HG03457 (cell line): Measurements from ENCODE around the gene MAPK1.
"Not testable (repeated sequence)": the region's sequence is repeated elsewhere in the genome, so short reads cannot be mapped to it uniquely, and the experiment has no call there.

Experiments
- ATAC-seq: cut with Tn5 transposase; IDR thresholded peaks from one replicate; pipeline ENCODE4 v1.9.1; 2021; ENCODE audit warnings: moderate number of reproducible peaks; ENCODE audit not compliant: unreplicated experiment

MAPK1 gene

GRCh38 chr22:21823740-21824444 lies 43.6 kb downstream of the MAPK1 start:
- ATAC-seq: no peak

DNA sequence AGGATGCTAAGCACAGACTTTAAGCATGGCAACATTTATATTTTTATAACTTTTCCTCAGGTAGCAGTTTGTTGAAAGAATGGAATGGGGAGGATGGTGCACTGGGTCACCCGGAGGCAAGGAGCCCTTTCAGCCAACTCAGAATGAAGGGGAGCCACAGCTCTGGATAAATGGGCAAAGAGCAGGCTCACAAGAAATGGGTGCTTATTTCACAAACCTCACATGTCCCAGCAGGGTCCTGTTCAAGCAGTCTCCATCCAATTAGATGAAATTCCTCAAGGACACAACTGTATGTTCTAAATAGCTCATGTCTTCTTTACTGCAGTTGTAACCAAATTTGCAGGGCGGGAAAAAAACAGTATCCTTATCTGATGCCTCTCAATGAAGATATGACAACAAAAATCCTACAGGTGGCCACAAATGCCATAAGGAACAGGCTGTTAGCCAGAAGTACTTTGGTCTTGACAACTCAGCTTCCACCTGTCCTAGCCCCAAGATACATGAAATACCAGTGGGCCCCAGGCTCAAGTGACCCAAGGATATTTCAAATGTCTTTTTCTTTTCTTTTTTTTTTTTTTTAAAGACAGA lies 48.2 kb downstream of the MAPK1 start:
- ATAC-seq: no peak

DNA sequence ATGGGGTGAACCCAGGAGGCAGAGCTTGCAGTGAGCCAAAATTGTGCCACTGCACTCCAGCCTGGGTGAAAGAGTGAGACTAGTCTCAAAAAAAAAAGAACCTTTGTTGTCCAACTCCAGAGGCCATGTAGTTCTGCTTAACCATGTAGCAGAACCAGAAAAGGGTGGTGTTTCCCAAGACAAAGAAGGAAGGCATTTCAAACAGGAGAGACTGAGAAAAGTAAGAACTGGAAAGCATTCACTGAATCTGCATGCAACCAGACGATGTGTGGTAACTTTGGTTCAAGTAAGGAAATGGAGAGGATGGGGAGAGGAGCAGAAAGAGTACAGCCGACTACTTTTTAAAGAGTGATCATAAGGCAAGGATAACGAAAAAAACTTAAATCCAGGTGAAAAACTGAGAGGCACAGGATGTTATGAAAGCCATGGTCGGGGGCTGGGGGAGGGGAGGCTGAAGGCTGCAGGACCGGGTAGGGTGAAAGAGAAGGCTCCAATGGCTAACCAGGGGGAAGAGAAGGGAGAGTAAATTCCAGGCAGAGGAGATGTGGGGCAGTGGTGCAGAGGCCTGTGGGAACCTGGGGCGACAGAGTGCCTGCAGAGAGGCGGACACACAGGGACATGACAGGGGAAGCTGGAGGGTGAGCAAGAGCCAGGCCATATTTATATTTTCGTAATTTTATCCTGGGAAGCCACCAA lies 48.8 kb downstream of the MAPK1 start:
- no peak for ATAC-seq

DNA sequence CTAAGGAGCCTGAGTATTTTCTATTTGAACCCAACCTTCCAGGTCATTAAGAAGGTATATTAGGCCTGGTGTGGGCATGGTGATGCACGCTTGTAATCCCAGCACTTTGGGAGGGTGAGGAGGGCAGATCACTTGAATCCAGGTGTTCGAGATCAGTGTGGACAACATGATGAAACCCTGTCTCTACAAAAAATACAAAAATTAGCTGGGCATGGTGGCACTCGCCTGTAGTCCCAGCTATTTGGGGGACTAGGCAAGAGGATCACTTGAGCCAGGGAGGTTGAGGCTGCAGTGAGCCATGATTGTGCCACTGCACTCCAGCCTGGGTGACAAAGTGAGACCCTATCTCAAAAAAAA lies 50.0 kb downstream of the MAPK1 start:
- not testable (repeated sequence) for ATAC-seq

GRCh38 chr22:21816787-21817496 lies 50.5 kb downstream of the MAPK1 start:
- peak; percentile 59 for ATAC-seq

DNA sequence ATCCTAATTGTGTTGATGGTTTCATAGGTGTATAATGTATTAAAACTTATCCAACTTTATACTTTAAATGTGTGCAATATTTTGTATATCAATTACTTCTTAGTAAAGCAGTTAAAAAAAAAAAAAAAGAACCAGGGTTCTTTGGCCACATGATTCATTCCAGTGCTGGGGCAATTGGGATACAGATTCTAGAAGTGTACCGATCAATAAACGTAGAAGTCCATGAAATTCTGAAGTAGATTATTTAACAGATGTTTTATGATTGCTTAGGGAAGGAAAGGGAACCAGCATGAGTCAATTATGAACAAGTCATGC lies 51.0 kb downstream of the MAPK1 start:
- ATAC-seq: no peak

GRCh38 chr22:21815958-21816357 lies 51.5 kb downstream of the MAPK1 start:
- no peak for ATAC-seq

DNA sequence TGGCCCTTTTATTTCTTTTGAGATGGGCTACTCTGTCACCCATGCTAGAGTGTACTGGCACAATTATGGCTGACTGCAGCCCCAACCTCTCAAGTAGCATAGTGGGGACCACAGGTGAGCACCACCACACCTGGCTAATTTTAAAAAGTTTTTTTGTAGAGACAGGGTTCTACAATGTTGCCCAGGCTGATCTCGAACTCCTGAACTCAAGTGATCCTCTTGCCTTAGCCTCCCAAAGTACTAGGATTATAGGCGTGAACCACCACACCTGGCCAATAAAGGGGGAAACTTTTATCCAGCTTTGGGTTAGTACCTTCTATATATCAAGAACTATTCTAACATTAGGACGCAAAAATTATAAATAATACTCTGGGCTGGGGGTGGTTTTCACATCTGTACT lies 52.1 kb downstream of the MAPK1 start:
- ATAC-seq: no peak

DNA sequence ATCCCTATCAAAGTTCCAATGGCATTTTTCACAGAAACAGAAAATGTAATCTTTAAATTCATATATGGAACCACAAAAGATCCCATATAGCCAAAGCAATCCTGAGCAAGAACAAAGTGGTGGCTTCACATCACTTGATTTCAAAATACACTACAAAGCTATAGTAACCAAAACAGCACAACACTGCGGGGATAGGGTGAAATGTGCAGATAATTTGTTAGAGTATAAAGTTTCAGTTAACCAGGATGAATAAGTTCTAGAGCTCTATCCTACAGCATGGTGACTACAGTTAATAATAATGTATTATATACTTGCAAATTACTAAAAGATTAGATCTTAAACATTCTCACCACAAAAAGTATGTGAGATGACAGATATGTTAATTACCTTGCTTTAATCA lies 55.5 kb downstream of the MAPK1 start:
- no peak for ATAC-seq

- no peak for ATAC-seq
Measured at GRCh38 chr22:21807544-21808529, 59.6 kb downstream of the MAPK1 start.

DNA sequence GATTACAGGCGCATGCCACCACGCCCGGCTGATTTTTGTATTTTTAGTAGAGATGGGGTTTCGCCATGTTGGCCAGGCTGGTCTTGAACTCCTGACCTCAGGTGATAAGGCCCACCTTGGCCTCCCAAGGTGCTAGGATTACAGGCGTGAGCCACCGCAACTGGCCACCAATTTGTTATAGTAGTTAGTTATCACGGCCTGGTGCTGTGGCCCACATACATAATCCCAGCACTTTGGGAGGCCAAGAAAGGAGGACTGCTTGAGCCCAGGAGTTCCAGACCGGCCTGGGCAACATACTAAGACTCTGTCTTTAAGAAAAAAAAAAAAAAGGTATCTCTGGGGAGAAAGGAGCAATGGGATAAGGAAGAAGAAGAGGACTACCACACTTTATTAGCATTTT lies 62.1 kb downstream of the MAPK1 start:
- not testable (repeated sequence) for ATAC-seq

- no peak for ATAC-seq
Measured at GRCh38 chr22:21803811-21804249, 63.6 kb downstream of the MAPK1 start.

GRCh38 chr22:21802673-21803072 lies 64.8 kb downstream of the MAPK1 start:
- ATAC-seq: no peak

- ATAC-seq: no peak
Measured at GRCh38 chr22:21802056-21802455, 65.4 kb downstream of the MAPK1 start.

- not testable (repeated sequence) for ATAC-seq
Measured at GRCh38 chr22:21801304-21801644, 66.2 kb downstream of the MAPK1 start.

- ATAC-seq: no peak
Measured at GRCh38 chr22:21800552-21801303, 66.7 kb downstream of the MAPK1 start.

- no peak for ATAC-seq
Measured at GRCh38 chr22:21797444-21798221, 69.8 kb downstream of the MAPK1 start.

DNA sequence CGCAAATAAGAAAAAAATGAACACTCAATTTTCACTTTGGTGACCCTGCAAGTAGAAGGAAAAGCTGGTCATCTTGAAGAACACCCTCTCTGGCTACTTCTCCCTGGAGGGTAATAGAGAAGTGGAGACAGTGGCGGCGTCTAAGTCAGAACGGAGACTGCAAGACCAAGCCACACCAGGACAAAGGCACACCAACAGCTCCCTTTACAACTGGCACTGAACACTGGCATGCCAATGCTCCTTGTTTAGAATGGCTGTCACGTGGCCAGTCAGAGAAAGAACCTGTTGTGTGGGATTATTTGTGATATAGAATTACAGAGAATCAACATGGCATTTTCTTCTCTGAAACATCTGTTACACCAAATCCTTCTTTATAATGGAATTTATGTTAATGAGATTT lies 70.6 kb downstream of the MAPK1 start:
- ATAC-seq: no peak

DNA sequence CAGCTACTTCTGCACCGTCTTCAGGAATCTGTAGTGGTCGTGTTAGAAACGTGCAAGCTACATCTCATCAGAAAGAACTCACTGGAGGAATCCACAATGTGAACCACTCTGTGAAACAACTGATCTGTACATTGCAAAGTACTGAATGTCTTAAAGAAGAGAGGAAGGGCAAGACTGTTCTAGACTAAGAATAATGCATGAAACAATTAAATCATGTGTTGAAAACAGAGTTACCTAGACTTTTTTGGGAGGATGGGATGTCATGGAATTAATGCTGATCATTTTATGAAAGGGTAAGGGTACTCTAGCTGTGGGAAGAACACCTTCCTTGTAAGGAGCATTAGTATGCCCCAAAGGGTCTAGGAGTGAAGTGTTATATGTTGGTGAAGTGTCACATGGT lies 71.2 kb downstream of the MAPK1 start:
- ATAC-seq: no peak
